ENCODE results near the gene PCSK6. TPM values are rescaled to one million over a fixed set of nuclear protein-coding genes. Genes with fewer than 3 reads are reported as not detected.

The PCSK6 gene
- total RNA-seq, 1 experiment from 2014 or later: 3.7 TPM

DNA sequence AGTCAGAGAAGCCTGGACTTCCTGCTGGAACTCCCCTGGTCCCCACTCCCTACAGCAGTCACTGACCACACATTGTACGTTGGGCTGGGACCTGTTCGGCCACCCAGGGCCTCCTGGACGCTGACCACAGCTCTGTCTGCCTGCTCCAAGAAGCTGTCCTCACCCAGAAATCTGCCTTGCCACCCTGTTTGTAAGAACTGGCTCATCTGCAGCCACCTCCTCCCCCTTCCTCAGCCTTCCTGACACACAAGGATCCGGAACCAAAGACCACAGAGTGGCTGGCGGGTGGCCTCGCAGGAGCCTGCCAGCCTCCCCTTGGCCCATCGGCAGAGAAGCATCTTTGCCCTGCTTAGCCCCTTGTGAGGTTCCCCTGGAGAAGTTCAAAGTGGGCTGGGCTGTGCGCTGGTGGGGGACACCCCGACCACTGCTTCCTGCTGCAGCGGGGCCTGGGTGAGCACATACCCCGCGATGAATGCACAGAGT, 91.9 kb downstream of the PCSK6 start:
- Histone ChIP-seq H2AFZ (ENCODE audit: low read length) (peak overlapping the region; percentile 42; the same call in 1 of the 2 replicates), H3K36me3 (ENCODE audit: low read depth, low read length) (no peaks in the 10 kb centered on the region), H3K27me3 (ENCODE audit: low read length) (peaks cover 41% of the 10 kb centered on the region), H3K4me3 (ENCODE audit: low read length) (peak overlapping the region; percentile 32; the same call in 1 of the 2 replicates), H4K20me1 (ENCODE audit: low read length) (no peaks in the 10 kb centered on the region), H3K9me2 (replicated peaks; ENCODE audit: low read length) (no peaks in the 10 kb centered on the region), H3K27ac (ENCODE audit: low read length) (peak overlapping the region; percentile 54), H3K9ac (ENCODE audit: low read length) (no peak overlapping the region; the same call in 1 of the 2 replicates), H3K4me2 (ENCODE audit: low read length) (peak overlapping the region; percentile 73), H3K4me1 (ENCODE audit: insufficient read depth, low read length) (peaks cover 13% of the 10 kb centered on the region), H3K79me2 (ENCODE audit: low read length) (no peaks in the 10 kb centered on the region), H3F3A (ENCODE audit: low read length, unreplicated experiment) (no peaks in the 10 kb centered on the region), H3K9me3 (ENCODE audit: low read length) (no peaks in the 10 kb centered on the region)
- DNase-seq: peak; percentile 7
- ATAC-seq: peak; percentile 27
- intact Hi-C loops (cut with micrococcal nuclease): no loop called here
- TF ChIP-seq, protein P1, sequence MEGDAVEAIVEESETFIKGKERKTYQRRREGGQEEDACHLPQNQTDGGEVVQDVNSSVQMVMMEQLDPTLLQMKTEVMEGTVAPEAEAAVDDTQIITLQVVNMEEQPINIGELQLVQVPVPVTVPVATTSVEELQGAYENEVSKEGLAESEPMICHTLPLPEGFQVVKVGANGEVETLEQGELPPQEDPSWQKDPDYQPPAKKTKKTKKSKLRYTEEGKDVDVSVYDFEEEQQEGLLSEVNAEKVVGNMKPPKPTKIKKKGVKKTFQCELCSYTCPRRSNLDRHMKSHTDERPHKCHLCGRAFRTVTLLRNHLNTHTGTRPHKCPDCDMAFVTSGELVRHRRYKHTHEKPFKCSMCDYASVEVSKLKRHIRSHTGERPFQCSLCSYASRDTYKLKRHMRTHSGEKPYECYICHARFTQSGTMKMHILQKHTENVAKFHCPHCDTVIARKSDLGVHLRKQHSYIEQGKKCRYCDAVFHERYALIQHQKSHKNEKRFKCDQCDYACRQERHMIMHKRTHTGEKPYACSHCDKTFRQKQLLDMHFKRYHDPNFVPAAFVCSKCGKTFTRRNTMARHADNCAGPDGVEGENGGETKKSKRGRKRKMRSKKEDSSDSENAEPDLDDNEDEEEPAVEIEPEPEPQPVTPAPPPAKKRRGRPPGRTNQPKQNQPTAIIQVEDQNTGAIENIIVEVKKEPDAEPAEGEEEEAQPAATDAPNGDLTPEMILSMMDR (conservative IDR thresholded peaks at IDR 0.05; ENCODE audit: low read depth, low read length): no peak
- no peak for TF ChIP-seq EZH2 (IDR thresholded peaks at IDR 0.05; ENCODE audit: low read length, unreplicated experiment)
- TF ChIP-seq EZH2phosphoT487 (IDR thresholded peaks at IDR 0.05; ENCODE audit: borderline replicate concordance, low read length): no peak
- POLR2A ChIA-PET (ENCODE audit: unreplicated experiment): no interaction called here
- BruUV-seq (replicated peaks): no TSS peak
- CTCF ChIA-PET: no interaction called here

- H3K4me3 ChIP-seq (ENCODE audit: low read length): no peak overlapping the region
- H3K36me3 ChIP-seq (ENCODE audit: low read depth, low read length): no peaks in the 10 kb centered on the region
- no peaks in the 10 kb centered on the region for H4K20me1 ChIP-seq (ENCODE audit: low read length)
- H3K4me1 ChIP-seq (ENCODE audit: insufficient read depth, low read length): peaks cover 13% of the 10 kb centered on the region
- peaks cover 41% of the 10 kb centered on the region for H3K27me3 ChIP-seq (ENCODE audit: low read length)
- no peak overlapping the region for H2AFZ ChIP-seq (ENCODE audit: low read length)
- BruUV-seq (replicated peaks): no TSS peak
- H3K9me3 ChIP-seq (ENCODE audit: low read length): no peaks in the 10 kb centered on the region
- H3K9me2 ChIP-seq (replicated peaks; ENCODE audit: low read length): no peaks in the 10 kb centered on the region
- no peaks in the 10 kb centered on the region for H3K79me2 ChIP-seq (ENCODE audit: low read length)
- ChIA-PET POLR2A (ENCODE audit: unreplicated experiment) (no interaction called here), CTCF (no interaction called here)
- DNase-seq (no peak), ATAC-seq (no peak)
- H3K4me2 ChIP-seq (ENCODE audit: low read length): 0 out of 2 replicates have a peak overlapping the region, but pooled peaks have one; percentile 73
- H3K9ac ChIP-seq (ENCODE audit: low read length): no peak overlapping the region
- intact Hi-C loops (cut with micrococcal nuclease): no loop called here
- no peaks in the 10 kb centered on the region for H3F3A ChIP-seq (ENCODE audit: low read length, unreplicated experiment)
- no peak overlapping the region for H3K27ac ChIP-seq (ENCODE audit: low read length)
- TF ChIP-seq EZH2 (IDR thresholded peaks at IDR 0.05; ENCODE audit: low read length, unreplicated experiment) (no peak), EZH2phosphoT487 (IDR thresholded peaks at IDR 0.05; ENCODE audit: borderline replicate concordance, low read length) (no peak)
- TF ChIP-seq, protein P1 (conservative IDR thresholded peaks at IDR 0.05; ENCODE audit: low read depth, low read length): no peak
These were observed 92.8 kb downstream of the PCSK6 start for GRCh38 chr15:101396484-101397261.

- DNase-seq: no peak
- intact Hi-C loops (cut with micrococcal nuclease): no loop called here
- BruUV-seq (replicated peaks): no TSS peak
These were observed 94.9 kb downstream of the PCSK6 start for GRCh38 chr15:101394654-101395053.

More at GRCh38 chr15:101394654-101395053, 94.9 kb downstream of the PCSK6 start:
- ATAC-seq: no peak
- no peak overlapping the region for H3K27ac ChIP-seq (ENCODE audit: low read length)
- no peaks in the 10 kb centered on the region for H3K9me2 ChIP-seq (replicated peaks; ENCODE audit: low read length)
- no peak for TF ChIP-seq EZH2 (IDR thresholded peaks at IDR 0.05; ENCODE audit: low read length, unreplicated experiment)
- no peak for TF ChIP-seq EZH2phosphoT487 (IDR thresholded peaks at IDR 0.05; ENCODE audit: borderline replicate concordance, low read length)
- TF ChIP-seq, protein P1 (conservative IDR thresholded peaks at IDR 0.05; ENCODE audit: low read depth, low read length): no peak
- H3F3A ChIP-seq (ENCODE audit: low read length, unreplicated experiment): no peaks in the 10 kb centered on the region
- no peak overlapping the region for H3K9ac ChIP-seq (ENCODE audit: low read length)
- H3K4me2 ChIP-seq (ENCODE audit: low read length): no peak overlapping the region
- no peaks in the 10 kb centered on the region for H3K36me3 ChIP-seq (ENCODE audit: low read depth, low read length)
- no peak overlapping the region for H2AFZ ChIP-seq (ENCODE audit: low read length)
- POLR2A ChIA-PET (ENCODE audit: unreplicated experiment): interaction anchor here (0.5 kb wide), 1 partner anchor 115 kb away, joined by 5 read pairs; no protein-coding TSS in a partner anchor
- H3K9me3 ChIP-seq (ENCODE audit: low read length): no peaks in the 10 kb centered on the region
- peaks cover 53% of the 10 kb centered on the region for H3K27me3 ChIP-seq (ENCODE audit: low read length)
- CTCF ChIA-PET: no interaction called here
- peaks cover 13% of the 10 kb centered on the region for H3K4me1 ChIP-seq (ENCODE audit: insufficient read depth, low read length)
- no peak overlapping the region for H3K4me3 ChIP-seq (ENCODE audit: low read length)
- H3K79me2 ChIP-seq (ENCODE audit: low read length): no peaks in the 10 kb centered on the region
- no peaks in the 10 kb centered on the region for H4K20me1 ChIP-seq (ENCODE audit: low read length)

Data from PC-3 (cell line).